A673 (cell line): ENCODE measurements around the gene MTREX. TPM values are rescaled to one million over a fixed set of nuclear protein-coding genes. Genes with fewer than 3 reads are reported as not detected.

Experiments used
- BruUV-seq: library from RNA; stranded (reverse); fragments of 400-500 nt; replicated peaks from 2 replicates; lab custom pipeline; 2021; lab: Mats Ljungman, UMichigan
- CTCF ChIA-PET: fragments of 300-600 bp; sonication (Branson Sonifier 250); formaldehyde crosslinking; loops from one replicate; lab custom pipeline; 2022; ENCODE audit warnings: antibody characterized with exemption; lab: Charles Lee
- POLR2A ChIA-PET: fragments of 300-600 bp; sonication (Branson Sonifier 250); formaldehyde crosslinking; loops from one replicate; lab custom pipeline; 2022; ENCODE audit warnings: antibody characterized with exemption; ENCODE audit not compliant: low non-redundant PET; lab: Charles Lee
- DNase-seq: peaks from one replicate; pipeline ENCODE4 v3.0.0-alpha.2; 2015; ENCODE audit warnings: low spot score
- H3K27ac ChIP-seq: fragments of 200-600 bp; sonication (generic); 2 replicates; pipeline ENCODE4 v1.5.1; 2016; ENCODE audit warnings: mixed run types, low read depth, mild to moderate bottlenecking, mixed read lengths, antibody characterized with exemption, low read length; ENCODE audit not compliant: poor library complexity, severe bottlenecking
- H3K27me3 ChIP-seq: fragments of 200-600 bp; sonication (generic); replicated peaks from 2 replicates; pipeline ENCODE4 v1.6.1; 2017; ENCODE audit warnings: mixed run types, low read depth, mild to moderate bottlenecking, mixed read lengths, antibody characterized with exemption, low read length; ENCODE audit not compliant: insufficient read depth, poor library complexity
- H3K36me3 ChIP-seq: fragments of 200-600 bp; sonication (generic); 2 replicates; pipeline ENCODE4 v1.6.1; 2016; ENCODE audit warnings: mixed run types, mild to moderate bottlenecking, mixed read lengths, antibody characterized with exemption, low read length; ENCODE audit not compliant: insufficient read depth, poor library complexity, severe bottlenecking
- H3K4me1 ChIP-seq: fragments of 200-600 bp; sonication (generic); 2 replicates; pipeline ENCODE4 v1.6.1; 2017; ENCODE audit warnings: mixed run types, mild to moderate bottlenecking, mixed read lengths, antibody characterized with exemption, low read length; ENCODE audit not compliant: insufficient read depth, poor library complexity, severe bottlenecking
- H3K4me3 ChIP-seq: fragments of 200-600 bp; sonication (generic); 2 replicates; pipeline ENCODE4 v1.5.1; 2016; ENCODE audit warnings: low read depth, mixed run types, mild to moderate bottlenecking, mixed read lengths, low read length; ENCODE audit not compliant: poor library complexity, severe bottlenecking
- H3K9me3 ChIP-seq: fragments of 200-600 bp; sonication (generic); 2 replicates; pipeline ENCODE4 v1.6.1; 2016; ENCODE audit warnings: mixed run types, low read depth, mild to moderate bottlenecking, mixed read lengths, antibody characterized with exemption, low read length; ENCODE audit not compliant: poor library complexity, severe bottlenecking
- EZH2 ChIP-seq: fragments of 200-600 bp; sonication (generic); IDR thresholded peaks from 2 replicates; pipeline ENCODE4 v1.6.1; 2017; ENCODE audit warnings: borderline replicate concordance, low read depth, mild to moderate bottlenecking, mixed read lengths, antibody characterized with exemption, low read length; ENCODE audit not compliant: poor library complexity, severe bottlenecking
- intact Hi-C: fragments of 100-400 bp; cut with micrococcal nuclease; formaldehyde crosslinking; loops from one replicate; pipeline ENCODE4 v1.10.0; 2022; ENCODE audit not compliant: unreplicated experiment
- total RNA-seq: library from RNA; stranded (reverse); gene quantifications from 2 replicates; pipeline ENCODE4 v1.2.3, GENCODE V29; 2021
- TF ChIP-seq, protein P1 (sequence below): fragments of 300-800, 200-600 bp; sonication (generic); conservative IDR thresholded peaks from 2 replicates; pipeline ENCODE4 v1.5.1; 2017; ENCODE audit warnings: low read depth, mild to moderate bottlenecking, antibody characterized with exemption, low read length, moderate library complexity, mixed read lengths

Gene MTREX
- total RNA-seq, 1 experiment from 2014 or later, result 135 TPM

DNA sequence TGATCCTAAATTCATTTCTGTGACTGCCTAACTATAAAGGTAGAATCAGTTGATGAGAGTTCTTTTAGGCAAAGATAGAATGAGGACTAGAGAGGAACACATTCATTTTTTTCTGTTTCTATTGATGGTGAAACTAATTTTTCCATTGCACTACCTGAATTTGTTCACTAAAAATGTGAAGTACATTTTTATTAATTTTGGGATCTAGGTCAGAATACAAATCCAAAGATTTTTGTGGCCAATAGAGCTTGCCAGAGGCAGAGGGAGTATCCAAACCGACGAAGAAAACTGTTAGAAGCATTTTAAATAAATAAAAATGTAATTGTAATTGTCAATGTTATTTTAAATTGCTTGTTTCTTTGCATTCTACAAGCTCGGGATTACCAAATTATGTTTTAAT is 78.1 kb downstream of the MTREX start:
- no peak overlapping the region for H3K4me3 ChIP-seq
- CTCF ChIA-PET, result no interaction called here
- no peak for TF ChIP-seq EZH2
- TF ChIP-seq, protein P1, sequence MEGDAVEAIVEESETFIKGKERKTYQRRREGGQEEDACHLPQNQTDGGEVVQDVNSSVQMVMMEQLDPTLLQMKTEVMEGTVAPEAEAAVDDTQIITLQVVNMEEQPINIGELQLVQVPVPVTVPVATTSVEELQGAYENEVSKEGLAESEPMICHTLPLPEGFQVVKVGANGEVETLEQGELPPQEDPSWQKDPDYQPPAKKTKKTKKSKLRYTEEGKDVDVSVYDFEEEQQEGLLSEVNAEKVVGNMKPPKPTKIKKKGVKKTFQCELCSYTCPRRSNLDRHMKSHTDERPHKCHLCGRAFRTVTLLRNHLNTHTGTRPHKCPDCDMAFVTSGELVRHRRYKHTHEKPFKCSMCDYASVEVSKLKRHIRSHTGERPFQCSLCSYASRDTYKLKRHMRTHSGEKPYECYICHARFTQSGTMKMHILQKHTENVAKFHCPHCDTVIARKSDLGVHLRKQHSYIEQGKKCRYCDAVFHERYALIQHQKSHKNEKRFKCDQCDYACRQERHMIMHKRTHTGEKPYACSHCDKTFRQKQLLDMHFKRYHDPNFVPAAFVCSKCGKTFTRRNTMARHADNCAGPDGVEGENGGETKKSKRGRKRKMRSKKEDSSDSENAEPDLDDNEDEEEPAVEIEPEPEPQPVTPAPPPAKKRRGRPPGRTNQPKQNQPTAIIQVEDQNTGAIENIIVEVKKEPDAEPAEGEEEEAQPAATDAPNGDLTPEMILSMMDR, result no peak
- H3K4me1 ChIP-seq, result no peaks in the 10 kb centered on the region
- no TSS peak for BruUV-seq
- H3K27ac ChIP-seq, result no peak overlapping the region
- peaks cover 31% of the 10 kb centered on the region for H3K36me3 ChIP-seq
- no peaks in the 10 kb centered on the region for H3K27me3 ChIP-seq
- intact Hi-C loops, result no loop called here
- no peak for DNase-seq
- POLR2A ChIA-PET, result no interaction called here
- peaks cover 5% of the 10 kb centered on the region for H3K9me3 ChIP-seq

DNA sequence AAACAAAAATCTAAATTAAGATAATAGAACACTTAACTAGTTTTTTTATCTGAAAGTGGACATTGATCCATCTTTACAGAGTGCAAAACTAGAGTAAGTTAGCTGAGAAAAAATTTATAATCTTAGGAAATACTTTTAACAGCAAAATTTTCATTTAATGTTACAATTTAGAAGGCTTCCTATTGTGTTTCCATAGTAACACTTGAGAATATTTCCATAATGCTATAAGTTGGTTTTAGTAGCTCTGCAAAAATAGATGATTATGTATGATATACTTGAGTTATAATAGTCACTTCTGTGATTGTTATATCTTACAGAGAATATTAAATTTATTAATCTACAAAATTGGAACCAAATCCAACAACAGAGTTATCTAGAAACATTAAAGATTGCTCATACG is 78.6 kb downstream of the MTREX start:
- H3K27me3 ChIP-seq, result no peaks in the 10 kb centered on the region
- peaks cover 31% of the 10 kb centered on the region for H3K36me3 ChIP-seq
- ChIA-PET CTCF (no interaction called here), POLR2A (no interaction called here)
- H3K4me3 ChIP-seq, result no peak overlapping the region
- H3K4me1 ChIP-seq, result no peaks in the 10 kb centered on the region
- no peak for DNase-seq
- H3K27ac ChIP-seq, result no peak overlapping the region
- no TSS peak for BruUV-seq
- intact Hi-C loops, result no loop called here
- TF ChIP-seq, protein P1, result no peak
- no peak for TF ChIP-seq EZH2
- peaks cover 5% of the 10 kb centered on the region for H3K9me3 ChIP-seq

DNA sequence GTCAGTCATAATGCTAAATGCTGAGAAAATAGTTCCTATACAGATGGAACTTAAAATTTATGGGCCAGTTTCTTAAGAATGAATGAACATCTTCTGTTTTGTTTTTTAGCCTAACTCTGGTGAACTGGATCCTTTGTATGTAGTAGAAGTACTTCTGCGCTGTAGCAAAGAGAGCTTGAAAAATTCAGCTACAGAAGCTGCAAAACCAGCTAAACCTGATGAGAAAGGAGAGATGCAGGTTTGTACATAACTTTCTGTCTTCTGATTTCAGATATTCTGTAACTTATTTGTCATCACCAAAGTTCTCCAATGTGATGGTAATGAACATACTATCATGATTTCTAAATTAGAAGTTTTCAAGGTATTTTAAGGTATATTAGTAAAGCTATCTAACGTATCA is 80.1 kb downstream of the MTREX start:
- Histone ChIP-seq H3K27ac (no peak overlapping the region), H3K9me3 (peaks cover 14% of the 10 kb centered on the region), H3K36me3 (peaks cover 33% of the 10 kb centered on the region), H3K4me3 (no peak overlapping the region), H3K27me3 (no peaks in the 10 kb centered on the region), H3K4me1 (no peaks in the 10 kb centered on the region)
- ChIA-PET CTCF (no interaction called here), POLR2A (no interaction called here)
- TF ChIP-seq, protein P1, result no peak
- no peak for TF ChIP-seq EZH2
- BruUV-seq, result no TSS peak
- intact Hi-C loops, result no loop called here
- no peak for DNase-seq
